Mammary epithelial cell (primary cell): ENCODE measurements around the gene SLC5A2.

Experiments
- EZH2 ChIP-seq: IDR thresholded peaks from 2 replicates; pipeline ENCODE4 v1.6.1; 2012; ENCODE audit warnings: low read length, inconsistent platforms, borderline replicate concordance
- TF ChIP-seq, protein P1 (sequence below), 2 donors: IDR thresholded peaks in 1 of 2; conservative IDR thresholded peaks in 1 of 2; 2 replicates each; pipeline ENCODE4 v1.5.1; 2011 to 2012; ENCODE audit warnings: inconsistent platforms in 2 of 2, low read length in 2 of 2, mild to moderate bottlenecking in 2 of 2, control low read depth in 1 of 2, low read depth in 1 of 2; ENCODE audit not compliant: insufficient read depth in 1 of 2; ENCODE audit errors: extremely low read depth in 1 of 2

DNA sequence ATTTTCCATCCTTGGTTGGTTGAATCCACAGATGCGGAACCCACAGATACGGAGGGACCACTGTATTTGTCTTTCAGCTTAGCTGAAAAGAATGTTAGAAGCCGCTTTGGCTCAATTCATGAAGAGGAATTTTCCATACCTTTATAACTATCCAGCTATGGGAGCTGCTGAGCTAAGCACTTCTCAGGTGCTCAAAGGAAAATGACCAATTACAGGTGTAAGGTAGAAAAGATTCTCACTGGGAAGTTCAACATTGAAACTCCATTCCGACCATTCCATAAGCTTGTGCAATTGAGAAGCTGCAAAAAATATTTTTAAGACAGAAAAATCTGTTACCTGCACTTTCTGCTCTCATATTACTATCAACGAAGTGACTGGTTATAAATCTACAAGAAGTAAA, 47.5 kb downstream of the SLC5A2 start:
- no peak for TF ChIP-seq EZH2
- TF ChIP-seq, protein P1, sequence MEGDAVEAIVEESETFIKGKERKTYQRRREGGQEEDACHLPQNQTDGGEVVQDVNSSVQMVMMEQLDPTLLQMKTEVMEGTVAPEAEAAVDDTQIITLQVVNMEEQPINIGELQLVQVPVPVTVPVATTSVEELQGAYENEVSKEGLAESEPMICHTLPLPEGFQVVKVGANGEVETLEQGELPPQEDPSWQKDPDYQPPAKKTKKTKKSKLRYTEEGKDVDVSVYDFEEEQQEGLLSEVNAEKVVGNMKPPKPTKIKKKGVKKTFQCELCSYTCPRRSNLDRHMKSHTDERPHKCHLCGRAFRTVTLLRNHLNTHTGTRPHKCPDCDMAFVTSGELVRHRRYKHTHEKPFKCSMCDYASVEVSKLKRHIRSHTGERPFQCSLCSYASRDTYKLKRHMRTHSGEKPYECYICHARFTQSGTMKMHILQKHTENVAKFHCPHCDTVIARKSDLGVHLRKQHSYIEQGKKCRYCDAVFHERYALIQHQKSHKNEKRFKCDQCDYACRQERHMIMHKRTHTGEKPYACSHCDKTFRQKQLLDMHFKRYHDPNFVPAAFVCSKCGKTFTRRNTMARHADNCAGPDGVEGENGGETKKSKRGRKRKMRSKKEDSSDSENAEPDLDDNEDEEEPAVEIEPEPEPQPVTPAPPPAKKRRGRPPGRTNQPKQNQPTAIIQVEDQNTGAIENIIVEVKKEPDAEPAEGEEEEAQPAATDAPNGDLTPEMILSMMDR (conservative IDR thresholded peaks at IDR 0.05 in 1 of 2, IDR thresholded peaks at IDR 0.05 in 1 of 2; ENCODE audit: extremely low read depth in 1 of 2, insufficient read depth in 1 of 2, low read depth in 1 of 2, low read length in 2 of 2) = no peak
